IPS DF 4.7 (cell line): ENCODE measurements around the gene UQCC2.

Source experiments
- DNase-seq: peaks from one replicate; pipeline ENCODE4 v3.0.0-alpha.2; 2013; ENCODE audit warnings: low spot score; ENCODE audit errors: extremely low read depth

UQCC2 gene

DNA sequence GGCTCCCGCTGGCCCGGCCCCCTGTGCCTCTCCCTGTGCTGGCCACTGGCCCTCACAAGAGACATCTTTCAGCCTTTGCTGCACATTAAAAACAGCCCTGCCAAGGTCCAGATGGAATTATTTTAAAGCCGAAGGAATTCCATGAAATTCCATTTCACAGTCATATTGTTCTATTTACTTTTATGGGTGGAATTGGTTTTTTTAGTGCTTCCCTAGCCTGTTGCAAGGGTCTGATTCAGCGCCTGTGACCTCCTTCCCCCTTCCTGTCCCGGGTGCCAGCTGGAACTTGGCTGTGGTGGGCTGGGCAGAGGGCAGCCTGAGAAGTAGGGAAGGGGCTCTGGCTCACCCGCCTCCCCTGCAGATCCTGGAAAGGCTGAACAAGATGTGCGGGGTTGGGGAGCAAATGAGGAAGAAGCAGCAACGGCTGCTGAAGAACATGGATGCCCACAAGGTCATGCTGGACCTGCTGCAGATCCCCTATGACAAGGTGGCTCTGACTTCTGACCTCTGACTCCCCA lies 34.3 kb downstream of the UQCC2 start:
- no peak for DNase-seq

DNA sequence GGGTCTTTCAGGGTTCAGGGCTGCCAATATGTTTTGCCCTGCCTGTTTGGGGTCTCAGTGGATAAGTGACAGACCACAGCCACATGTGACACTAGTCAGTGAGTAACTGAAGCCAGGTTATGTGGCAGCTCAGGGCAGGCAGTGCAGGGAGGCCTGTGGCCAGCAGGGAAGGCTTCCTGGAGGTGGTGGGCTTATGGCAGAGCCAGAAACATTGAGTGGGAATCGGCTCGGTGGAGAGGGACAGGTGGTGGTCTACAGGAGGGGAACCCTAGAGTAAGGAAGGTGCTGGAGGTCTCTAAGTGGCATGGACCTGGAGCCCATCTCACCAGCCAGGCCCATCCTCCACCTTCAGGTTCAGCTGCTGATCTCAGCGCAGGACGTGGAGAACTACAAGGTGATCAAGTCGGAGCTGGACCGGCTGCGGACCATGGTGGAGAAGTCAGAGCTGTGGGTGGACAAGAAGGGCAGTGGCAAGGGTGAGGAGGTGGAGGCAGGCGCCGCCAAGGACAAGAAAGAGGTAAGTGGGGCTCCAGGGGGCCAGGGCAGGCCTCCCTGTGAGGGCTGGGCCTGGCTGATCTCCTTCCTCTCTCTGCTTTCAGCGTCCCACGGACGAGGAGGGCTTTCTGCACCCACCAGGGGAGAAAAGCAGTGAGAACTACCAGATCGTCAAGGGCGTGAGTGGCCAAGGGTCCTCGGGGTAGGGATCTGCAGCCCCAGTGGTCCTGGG lies 34.9 kb downstream of the UQCC2 start:
- no peak for DNase-seq

- DNase-seq = no peak
Measured at GRCh38 chr6:33675968-33676367, 35.5 kb downstream of the UQCC2 start.

- DNase-seq = no peak
Measured at GRCh38 chr6:33673851-33674250, 37.6 kb downstream of the UQCC2 start.

DNA sequence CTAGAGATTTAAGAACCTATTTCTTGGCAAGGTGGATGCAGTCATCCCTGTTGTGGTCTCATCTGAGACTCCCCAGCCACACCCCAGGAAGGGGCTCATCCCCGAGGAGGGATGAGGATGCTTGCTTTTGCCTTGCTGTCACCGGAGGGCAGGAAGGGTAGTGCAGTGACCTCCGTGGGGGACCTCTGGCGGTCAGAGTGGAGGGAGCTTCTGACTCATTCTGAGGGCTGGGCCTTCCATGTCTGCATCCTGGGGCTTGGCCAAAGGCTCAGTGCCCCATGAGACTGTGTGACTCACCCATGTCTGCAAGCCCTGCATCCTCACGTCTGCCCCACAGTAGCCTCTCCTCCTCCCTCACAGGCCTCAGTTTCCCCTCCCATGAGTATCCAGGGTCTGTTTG lies 38.7 kb downstream of the UQCC2 start:
- no peak for DNase-seq

DNA sequence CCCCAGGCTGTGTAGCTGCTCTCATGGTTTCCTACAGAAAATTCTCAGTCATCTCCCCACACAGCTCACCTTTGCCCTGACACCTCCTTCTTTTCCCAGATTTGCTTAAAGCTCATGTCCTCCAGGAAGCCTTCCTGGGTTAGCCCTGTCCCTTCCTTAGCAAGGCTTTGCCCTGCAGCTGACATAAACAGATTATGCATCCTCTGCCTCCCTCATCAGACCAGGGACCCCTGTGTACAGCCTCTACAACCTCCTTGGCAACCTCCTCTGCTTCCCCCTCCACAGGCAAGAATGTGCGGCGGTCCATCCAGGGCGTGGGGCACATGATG lies 39.8 kb downstream of the UQCC2 start:
- no peak for DNase-seq

DNA sequence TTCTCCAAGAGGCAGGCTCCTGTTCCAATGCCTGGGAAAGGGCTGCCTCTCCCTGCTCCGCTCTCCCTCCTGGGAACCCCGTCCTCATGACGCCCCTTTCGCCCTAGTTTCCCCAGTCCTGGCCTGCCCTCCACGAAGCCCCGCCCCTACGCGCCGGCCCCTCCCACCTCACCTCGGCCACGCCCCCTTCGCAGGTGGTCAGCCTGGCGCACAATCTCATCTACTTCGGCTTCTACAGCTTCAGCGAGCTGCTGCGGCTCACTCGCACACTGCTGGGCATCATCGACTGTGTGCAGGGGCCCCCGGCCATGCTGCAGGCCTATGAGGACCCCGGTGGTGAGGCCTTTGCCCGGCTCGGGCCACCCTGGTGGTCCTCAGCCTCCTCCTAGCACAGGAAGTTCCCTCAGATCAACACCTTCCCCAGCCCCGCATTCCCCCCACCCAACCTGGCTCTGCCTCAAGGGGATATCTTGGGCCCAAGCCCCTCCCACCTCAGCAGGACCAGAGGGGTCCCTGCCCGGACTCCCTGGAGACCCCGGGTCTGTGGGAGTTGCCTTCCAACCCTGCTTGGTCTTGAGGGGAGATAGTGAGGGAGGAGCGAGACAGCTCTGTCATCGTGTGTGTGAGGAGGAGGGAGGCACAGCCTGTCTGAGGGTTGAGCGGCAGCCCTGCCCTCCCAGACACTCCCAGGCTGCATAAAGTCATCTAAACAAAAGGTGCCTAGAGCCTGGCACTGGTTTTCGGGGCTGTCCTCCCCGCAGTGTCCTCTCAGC lies 40.3 kb downstream of the UQCC2 start:
- no peak for DNase-seq

GRCh38 chr6:33670086-33670660 lies 41.3 kb downstream of the UQCC2 start:
- DNase-seq = no peak

DNA sequence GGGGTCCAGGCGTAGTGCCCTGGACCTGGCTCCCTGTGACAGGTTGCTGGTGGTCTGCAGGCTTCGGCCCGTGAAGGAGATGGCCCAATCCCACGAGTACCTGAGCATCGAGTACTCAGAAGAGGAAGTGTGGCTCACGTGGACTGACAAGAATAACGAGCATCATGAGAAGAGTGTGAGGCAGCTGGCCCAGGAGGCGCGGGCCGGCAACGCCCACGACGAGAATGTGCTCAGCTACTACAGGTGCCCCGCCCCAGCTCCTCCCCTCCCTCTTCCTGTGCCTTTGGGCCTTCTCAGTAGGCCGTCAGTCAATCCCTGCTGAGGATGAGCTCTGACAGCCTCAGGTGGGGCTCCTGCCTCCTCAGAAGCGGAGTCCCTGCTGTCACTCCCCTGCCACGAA lies 42.6 kb downstream of the UQCC2 start:
- no peak for DNase-seq

DNA sequence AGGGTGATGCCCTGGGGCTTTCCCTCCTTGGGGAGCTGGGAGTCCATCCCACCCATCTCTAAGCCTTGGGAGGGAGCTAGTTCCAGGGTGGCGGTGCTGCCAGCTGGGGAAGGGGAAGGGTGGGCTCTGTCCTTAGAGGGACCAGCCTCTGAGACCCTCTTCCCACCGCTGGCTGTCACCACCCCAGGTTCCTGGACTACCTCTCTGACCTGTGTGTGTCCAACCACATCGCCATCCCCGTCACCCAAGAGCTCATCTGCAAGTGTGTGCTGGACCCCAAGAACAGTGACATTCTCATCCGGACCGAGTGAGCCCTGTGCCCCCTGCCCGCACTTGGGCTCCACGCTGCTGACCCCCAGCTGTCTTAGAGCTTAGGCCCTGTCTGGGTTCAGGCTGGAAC lies 43.2 kb downstream of the UQCC2 start:
- DNase-seq = no peak

- no peak for DNase-seq
Measured at GRCh38 chr6:33667776-33668175, 43.7 kb downstream of the UQCC2 start.

DNA sequence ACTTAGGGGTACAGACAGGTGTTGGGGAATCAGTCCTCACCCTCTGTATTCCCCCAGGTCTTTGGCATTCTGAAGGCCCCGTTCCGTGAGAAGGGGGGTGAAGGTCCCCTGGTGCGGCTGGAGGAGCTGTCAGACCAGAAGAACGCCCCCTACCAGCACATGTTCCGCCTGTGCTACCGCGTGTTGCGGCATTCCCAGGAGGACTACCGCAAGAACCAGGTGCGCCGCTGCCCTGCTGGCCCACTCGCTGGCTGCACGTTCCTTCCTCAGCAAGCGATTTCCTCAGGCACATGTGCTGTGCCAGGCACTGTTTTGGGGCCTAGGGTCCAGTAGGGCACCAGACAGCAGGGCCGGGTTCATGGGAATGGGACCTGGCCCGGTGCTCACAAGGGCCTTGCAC lies 44.4 kb downstream of the UQCC2 start:
- no peak for DNase-seq

- no peak for DNase-seq
Measured at GRCh38 chr6:33665957-33666356, 45.5 kb downstream of the UQCC2 start.

DNA sequence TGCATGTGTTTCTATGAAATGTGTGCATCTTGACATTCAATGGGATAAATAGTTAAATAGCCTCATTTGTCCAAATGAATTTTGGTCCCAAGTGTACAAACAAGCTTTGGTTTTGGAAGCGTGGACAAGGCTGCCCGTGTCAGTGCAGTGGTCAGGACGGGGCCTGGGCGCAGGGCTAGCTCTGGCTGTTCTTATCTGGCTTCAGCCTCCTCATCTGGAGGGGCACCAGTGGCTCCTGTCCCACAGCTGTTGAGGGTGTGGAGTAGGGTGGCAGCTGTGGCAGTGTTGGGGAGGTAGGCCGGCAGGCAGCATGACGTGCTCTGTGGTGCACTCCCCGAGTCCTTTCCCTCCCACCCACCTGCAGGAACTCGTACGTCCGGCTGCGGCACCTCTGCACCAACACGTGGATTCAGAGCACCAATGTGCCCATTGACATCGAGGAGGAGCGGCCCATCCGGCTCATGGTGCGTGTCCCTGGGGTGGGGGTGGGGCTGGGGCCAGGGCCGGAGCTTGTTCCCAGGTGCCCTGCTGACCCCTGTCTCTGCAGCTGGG lies 46.9 kb downstream of the UQCC2 start:
- DNase-seq = no peak

- no peak for DNase-seq
Measured at GRCh38 chr6:33663727-33664449, 47.6 kb downstream of the UQCC2 start.

- no peak for DNase-seq
Measured at GRCh38 chr6:33663028-33663427, 48.5 kb downstream of the UQCC2 start.

DNA sequence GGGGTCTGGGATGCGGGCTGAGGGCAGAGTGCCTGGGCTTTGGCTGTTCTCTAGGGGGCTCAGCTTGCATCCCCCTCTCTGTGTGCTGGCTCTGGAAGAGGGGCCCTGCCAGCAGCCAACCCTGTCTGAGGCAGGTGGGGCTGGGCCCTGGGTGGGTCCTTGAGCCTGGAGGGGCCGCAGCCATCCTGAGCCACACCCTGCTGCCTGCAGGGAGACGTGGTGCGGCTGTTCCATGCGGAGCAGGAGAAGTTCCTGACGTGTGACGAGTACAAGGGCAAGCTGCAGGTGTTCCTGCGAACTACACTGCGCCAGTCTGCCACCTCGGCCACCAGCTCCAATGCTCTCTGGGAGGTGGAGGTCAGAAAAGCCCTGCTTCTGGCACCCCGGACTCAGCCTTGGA lies 49.2 kb downstream of the UQCC2 start:
- no peak for DNase-seq

- DNase-seq = no peak
Measured at GRCh38 chr6:33661106-33661838, 50.2 kb downstream of the UQCC2 start.

DNA sequence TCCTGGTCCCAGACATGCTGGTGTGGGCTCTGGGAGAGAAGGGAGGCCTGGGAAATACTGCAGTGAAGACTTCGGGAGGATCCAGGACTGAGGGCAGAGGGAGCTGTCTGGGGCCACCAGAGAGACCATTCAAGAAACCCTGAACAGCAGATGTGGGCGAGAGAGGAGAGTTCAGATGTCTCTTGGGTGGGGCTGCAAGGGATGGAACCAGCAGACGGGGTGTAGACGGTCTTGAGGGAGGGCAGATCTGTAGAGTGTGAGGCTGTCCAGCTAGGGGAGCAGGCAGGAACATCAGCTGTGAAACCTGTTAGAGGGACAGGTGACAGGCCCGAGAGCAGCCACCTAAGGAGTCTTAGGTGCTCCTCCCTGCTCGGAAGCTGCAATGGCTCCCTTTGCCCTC lies 51.5 kb downstream of the UQCC2 start:
- DNase-seq = no peak

GRCh38 chr6:33658982-33659689 lies 52.4 kb downstream of the UQCC2 start:
- no peak for DNase-seq
